ENCODE measurements around the gene ESRRG. TPM values are rescaled to one million over a fixed set of nuclear protein-coding genes. Genes with fewer than 3 reads are reported as not detected.

ESRRG gene
- total RNA-seq, 1 experiment from 2014 or later: 0.44 TPM

DNA sequence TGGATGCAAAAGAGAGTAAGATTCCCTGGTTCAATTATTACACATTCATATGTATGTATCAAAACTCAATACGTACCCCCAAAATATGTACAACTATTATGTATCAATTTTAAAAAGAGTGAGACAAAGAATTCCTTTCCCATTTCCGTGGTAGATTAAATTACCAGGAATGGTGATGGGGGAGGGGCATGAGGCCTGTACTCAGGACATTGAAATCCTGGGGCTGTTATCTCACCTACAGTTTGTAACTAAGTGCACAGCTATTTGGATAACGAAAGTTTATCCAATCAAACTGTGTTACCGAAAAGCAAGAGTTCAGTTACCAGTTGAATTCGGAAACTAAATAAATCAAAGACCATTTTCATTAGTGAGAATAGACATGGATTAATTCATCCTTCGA lies 8.3 kb upstream of the ESRRG start:
- TF ChIP-seq CTCF (conservative IDR thresholded peaks at IDR 0.05): no peak
- no CpG with 5 or more reads among the region's 6 CpGs for WGBS (ENCODE audit: extremely low coverage, insufficient read length, low lambda C conversion rate)

More for the DNA sequence above, 8.3 kb upstream of the ESRRG start:
- H2BK20ac ChIP-seq (ENCODE audit: low read depth, low read length, poor library complexity, severe bottlenecking): no peak overlapping the region
- no peak overlapping the region for H4K91ac ChIP-seq (ENCODE audit: insufficient read length, low read depth, low read length)
- H3K9me3 ChIP-seq (ENCODE audit: control insufficient read depth, low read depth, low read length): no peaks in the 10 kb centered on the region
- H3K4me2 ChIP-seq (ENCODE audit: insufficient read depth, insufficient read length, low read length): no peak overlapping the region
- no peak overlapping the region for H2BK120ac ChIP-seq (ENCODE audit: low read depth, low read length, poor library complexity, severe bottlenecking)
- H3K4me1 ChIP-seq (ENCODE audit: insufficient read depth, low read length): no peaks in the 10 kb centered on the region; the same call in 1 of the 2 replicates
- no peak overlapping the region for H2BK12ac ChIP-seq (ENCODE audit: insufficient read length, low read depth, low read length)
- H3K4ac ChIP-seq (ENCODE audit: low read depth, low read length): no peak overlapping the region
- Mint-ChIP-seq H3K27ac (no peak overlapping the region), H3K9me3 (no peaks in the 10 kb centered on the region), H3K36me3 (ENCODE audit: insufficient read depth in 1 of 3, low read depth in 3 of 3) (no peaks in the 10 kb centered on the region), H3K4me3 (no peak overlapping the region), H3K4me1 (peaks cover 7 to 11% of the 10 kb centered on the region in 2 experiments), H3K27me3 (ENCODE audit: low read depth) (no peaks in the 10 kb centered on the region)
- H3K18ac ChIP-seq (ENCODE audit: insufficient read length, low read depth, low read length): no peak overlapping the region
- no peak overlapping the region for H4K8ac ChIP-seq (replicated peaks; ENCODE audit: insufficient read length, low read depth, low read length)
- no peak overlapping the region for H2BK5ac ChIP-seq (ENCODE audit: insufficient read length, low read length)
- H2AFZ ChIP-seq (ENCODE audit: low read length): no peak overlapping the region
- H3T11ph ChIP-seq (ENCODE audit: low read length): no peak overlapping the region
- no peak overlapping the region for H3K14ac ChIP-seq (ENCODE audit: insufficient read depth, low read length)
- H2BK15ac ChIP-seq (ENCODE audit: low read depth, low read length): no peak overlapping the region
- DNase-seq: no peak
- H3K79me2 ChIP-seq (ENCODE audit: insufficient read depth, low read length): no peaks in the 10 kb centered on the region
- no peaks in the 10 kb centered on the region for H3K27me3 ChIP-seq (ENCODE audit: insufficient read depth, low read length)
- H4K5ac ChIP-seq (ENCODE audit: insufficient read length, low read depth, low read length): no peak overlapping the region
- H3K23me2 ChIP-seq (ENCODE audit: insufficient read length, low read depth, low read length, poor library complexity, severe bottlenecking): no peaks in the 10 kb centered on the region
- H3K23ac ChIP-seq (ENCODE audit: insufficient read length, low read depth, low read length): no peak overlapping the region
- no peaks in the 10 kb centered on the region for H3K79me1 ChIP-seq (ENCODE audit: insufficient read depth, low read depth, low read length, poor library complexity, severe bottlenecking)
- H3K9ac ChIP-seq (ENCODE audit: extremely low read depth, insufficient read length, low read length): no peak overlapping the region
- no peak overlapping the region for H3K27ac ChIP-seq (ENCODE audit: insufficient read length, low read depth, low read length)
- no peak overlapping the region for H3K56ac ChIP-seq (ENCODE audit: insufficient read length, low read depth, low read length)
- no peak overlapping the region for H2AK5ac ChIP-seq (ENCODE audit: insufficient read length, low read length)
- H4K20me1 ChIP-seq (ENCODE audit: control insufficient read depth, insufficient read depth, insufficient read length): no peaks in the 10 kb centered on the region

Measured in H9 (cell line).